Ascending aorta (tissue), 2 donors: ENCODE results near the gene HMG20A. TPM values are rescaled to one million over a fixed set of nuclear protein-coding genes. Genes with fewer than 3 reads are reported as not detected.

Experiments used
- DNase-seq, 2 donors: peaks; one replicate each; pipeline ENCODE4 v3.0.0-alpha.2; 2019; ENCODE audit warnings: low spot score in 2 of 2
- H3K27ac ChIP-seq, 2 donors: fragments of 200-600 bp; sonication (generic); one replicate each; pipeline ENCODE4 v1.5.1; 2016 to 2017; ENCODE audit warnings: mild to moderate bottlenecking in 1 of 2
- H3K27me3 ChIP-seq: fragments of 200-600 bp; sonication (generic); one replicate; pipeline ENCODE4 v1.5.1; 2017
- H3K36me3 ChIP-seq, 2 donors: fragments of 200-600 bp; sonication (generic); one replicate each; pipeline ENCODE4 v1.5.1; 2016
- H3K4me1 ChIP-seq, 2 donors: fragments of 200-600 bp; sonication (generic); one replicate each; pipeline ENCODE4 v1.5.1; 2016 to 2017; ENCODE audit warnings: mild to moderate bottlenecking in 1 of 2
- H3K4me3 ChIP-seq, 2 donors: fragments of 200-600 bp; sonication (generic); one replicate each; pipeline ENCODE4 v1.5.1; 2016 to 2017; ENCODE audit warnings: mild to moderate bottlenecking in 1 of 2
- H3K9me3 ChIP-seq, 2 donors: fragments of 200-600 bp; sonication (generic); one replicate each; pipeline ENCODE4 v1.5.1; 2016
- intact Hi-C: fragments of 100-400 bp; cut with DNase I; formaldehyde crosslinking; loops from one replicate; pipeline ENCODE4 v1.15.1; 2023
- total RNA-seq: library from RNA; depleted of rRNA; stranded (reverse); fragments of >200 nt; gene quantifications from one replicate; pipeline ENCODE4 v1.1.0, GENCODE V29; 2016
- TF ChIP-seq, protein P1 (sequence below), 3 experiments: fragments of 200-600 bp in 2 of 3; fragments of 450-650 bp in 1 of 3; sonication (generic) in 2 of 3; IDR thresholded peaks; one replicate each; pipeline ENCODE4 v1.5.1; 2016 to 2019; ENCODE audit warnings: antibody characterized with exemption in 3 of 3, mild to moderate bottlenecking in 1 of 3, moderate library complexity in 1 of 3

HMG20A gene
- total RNA-seq, 1 donor from 2014 or later, result 17.7 TPM

- no peaks in the 10 kb centered on the region for H3K4me1 ChIP-seq
- no peaks in the 10 kb centered on the region for H3K9me3 ChIP-seq
- peaks cover 27 to 53% of the 10 kb centered on the region in 2 donors for H3K36me3 ChIP-seq
- TF ChIP-seq, protein P1, sequence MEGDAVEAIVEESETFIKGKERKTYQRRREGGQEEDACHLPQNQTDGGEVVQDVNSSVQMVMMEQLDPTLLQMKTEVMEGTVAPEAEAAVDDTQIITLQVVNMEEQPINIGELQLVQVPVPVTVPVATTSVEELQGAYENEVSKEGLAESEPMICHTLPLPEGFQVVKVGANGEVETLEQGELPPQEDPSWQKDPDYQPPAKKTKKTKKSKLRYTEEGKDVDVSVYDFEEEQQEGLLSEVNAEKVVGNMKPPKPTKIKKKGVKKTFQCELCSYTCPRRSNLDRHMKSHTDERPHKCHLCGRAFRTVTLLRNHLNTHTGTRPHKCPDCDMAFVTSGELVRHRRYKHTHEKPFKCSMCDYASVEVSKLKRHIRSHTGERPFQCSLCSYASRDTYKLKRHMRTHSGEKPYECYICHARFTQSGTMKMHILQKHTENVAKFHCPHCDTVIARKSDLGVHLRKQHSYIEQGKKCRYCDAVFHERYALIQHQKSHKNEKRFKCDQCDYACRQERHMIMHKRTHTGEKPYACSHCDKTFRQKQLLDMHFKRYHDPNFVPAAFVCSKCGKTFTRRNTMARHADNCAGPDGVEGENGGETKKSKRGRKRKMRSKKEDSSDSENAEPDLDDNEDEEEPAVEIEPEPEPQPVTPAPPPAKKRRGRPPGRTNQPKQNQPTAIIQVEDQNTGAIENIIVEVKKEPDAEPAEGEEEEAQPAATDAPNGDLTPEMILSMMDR (IDR thresholded peaks at IDR 0.05), result no peak
- no peak overlapping the region for H3K27ac ChIP-seq
- no peak for DNase-seq
- H3K27me3 ChIP-seq, result no peaks in the 10 kb centered on the region
- intact Hi-C loops, result no loop called here
- H3K4me3 ChIP-seq, result no peak overlapping the region
Observed at GRCh38 chr15:77466521-77466920, 45.8 kb downstream of the HMG20A start.

DNA sequence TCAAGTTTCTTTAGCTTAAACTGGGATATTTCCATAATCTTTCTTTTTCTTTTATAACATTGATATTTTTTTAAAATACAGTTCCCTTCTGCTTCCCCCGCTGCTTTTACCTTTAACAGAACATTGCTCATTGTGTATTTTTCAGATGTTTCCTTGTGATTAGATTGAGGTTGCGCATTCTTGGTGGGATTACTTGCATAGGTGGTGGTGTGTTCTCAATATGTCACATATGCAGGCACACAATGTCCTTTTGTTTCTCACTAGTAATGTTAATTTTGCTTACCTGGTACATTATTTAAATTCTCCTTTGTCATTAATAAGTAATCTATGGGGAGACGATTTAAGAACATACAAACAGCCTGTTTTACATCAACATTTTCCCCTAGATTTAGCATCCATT is 48.2 kb downstream of the HMG20A start:
- Histone ChIP-seq H3K36me3 (peaks cover 33 to 75% of the 10 kb centered on the region in 2 donors), H3K27ac (no peak overlapping the region), H3K9me3 (no peaks in the 10 kb centered on the region), H3K4me1 (no peaks in the 10 kb centered on the region), H3K27me3 (no peaks in the 10 kb centered on the region), H3K4me3 (no peak overlapping the region)
- TF ChIP-seq, protein P1 (IDR thresholded peaks at IDR 0.05), result no peak
- DNase-seq, result no peak
- intact Hi-C loops, result no loop called here

DNA sequence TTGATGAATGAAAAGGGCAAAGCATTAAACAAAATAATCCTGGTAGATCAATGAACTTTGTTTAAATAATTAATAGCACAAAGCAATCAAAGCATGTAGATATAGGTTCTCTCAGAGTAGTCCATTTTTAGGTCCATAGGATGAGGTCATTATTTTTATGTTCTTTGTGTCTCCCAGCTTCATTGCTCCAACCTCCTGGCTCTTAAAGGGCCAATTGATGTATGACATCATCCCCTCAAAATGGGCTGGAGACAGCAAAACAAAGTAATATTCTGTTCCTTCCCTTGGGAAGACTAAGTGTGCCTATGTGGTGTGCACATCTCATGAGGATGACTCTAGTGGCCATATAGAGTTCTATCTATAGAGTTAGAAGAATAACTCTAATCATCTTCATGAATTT is 49.5 kb downstream of the HMG20A start:
- no peaks in the 10 kb centered on the region for H3K4me1 ChIP-seq
- H3K9me3 ChIP-seq, result no peaks in the 10 kb centered on the region
- intact Hi-C loops, result no loop called here
- no peaks in the 10 kb centered on the region for H3K27me3 ChIP-seq
- no peak overlapping the region for H3K27ac ChIP-seq
- no peak for DNase-seq
- peaks cover 28 to 67% of the 10 kb centered on the region in 2 donors for H3K36me3 ChIP-seq
- TF ChIP-seq, protein P1 (IDR thresholded peaks at IDR 0.05), result no peak
- no peak overlapping the region for H3K4me3 ChIP-seq

DNA sequence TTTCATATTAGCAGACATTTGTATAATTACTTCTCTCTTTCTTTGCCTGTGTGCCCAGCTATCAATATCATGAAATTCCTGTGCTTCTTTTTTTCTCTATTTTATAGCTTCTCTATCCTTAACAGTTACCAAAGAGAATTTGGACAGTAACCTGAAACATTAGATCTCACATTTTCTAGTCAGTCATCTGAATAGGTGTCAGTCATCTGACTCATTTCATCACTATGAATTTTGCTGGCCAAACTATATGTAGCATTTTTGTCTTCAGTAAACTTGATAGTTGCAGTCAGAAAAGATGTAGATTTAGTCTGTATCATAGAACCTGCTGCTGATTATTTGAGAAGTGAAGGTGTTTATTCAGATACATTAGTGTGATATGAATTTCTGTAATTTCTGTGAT is 52.6 kb downstream of the HMG20A start:
- Histone ChIP-seq H3K9me3 (no peaks in the 10 kb centered on the region), H3K27ac (no peak overlapping the region), H3K4me3 (no peak overlapping the region), H3K27me3 (no peaks in the 10 kb centered on the region), H3K4me1 (no peaks in the 10 kb centered on the region), H3K36me3 (peaks cover 14 to 57% of the 10 kb centered on the region in 2 donors)
- DNase-seq, result no peak
- intact Hi-C loops, result no loop called here
- TF ChIP-seq, protein P1 (IDR thresholded peaks at IDR 0.05), result no peak

DNA sequence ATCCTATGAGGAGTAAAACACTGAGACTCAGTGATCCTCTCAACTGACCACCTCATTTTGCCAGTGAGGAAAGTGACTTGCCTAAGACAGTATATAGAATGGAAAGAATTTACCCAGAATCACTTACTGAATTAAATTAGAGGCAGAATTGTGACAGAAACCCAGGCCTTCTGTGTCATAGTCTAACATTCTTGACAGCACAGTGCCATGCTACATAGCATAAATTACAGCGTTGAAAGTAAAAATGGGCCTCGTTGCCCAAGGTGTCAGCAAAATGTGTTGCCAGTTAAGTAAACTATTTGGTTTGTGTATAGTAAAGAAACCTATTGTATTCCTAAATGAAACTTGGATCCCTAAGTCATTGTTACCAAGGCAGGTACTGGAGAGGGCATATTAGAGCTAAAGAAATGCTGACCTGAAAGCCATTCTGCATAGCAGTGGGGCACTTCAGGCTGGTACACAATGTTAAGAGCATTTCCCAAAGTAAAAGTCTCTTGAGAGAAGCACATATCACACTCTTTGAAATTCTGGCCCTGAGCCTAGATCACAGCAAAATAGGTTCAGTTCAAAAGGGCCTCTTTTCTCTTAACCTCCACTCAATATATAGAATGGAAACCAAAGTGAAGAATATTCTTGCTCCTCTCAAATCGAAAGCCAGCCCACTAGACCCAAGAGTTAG is 53.8 kb downstream of the HMG20A start:
- no peak for DNase-seq
- intact Hi-C loops, result no loop called here
- Histone ChIP-seq H3K4me1 (no peaks in the 10 kb centered on the region), H3K27ac (no peak overlapping the region), H3K27me3 (no peaks in the 10 kb centered on the region), H3K36me3 (peaks cover 23 to 57% of the 10 kb centered on the region in 2 donors), H3K4me3 (no peak overlapping the region), H3K9me3 (no peaks in the 10 kb centered on the region)
- TF ChIP-seq, protein P1 (IDR thresholded peaks at IDR 0.05), result no peak
